ENCODE measurements around the gene PRPF6.

- TF ChIP-seq CTCF (IDR thresholded peaks at IDR 0.05) (no peak), POLR2A (IDR thresholded peaks at IDR 0.05) (no peak)
These were observed 81.3 kb downstream of the PRPF6 start for GRCh38 chr20:64062276-64062595.
